Stimulated activated CD4-positive, alpha-beta T cell treated with anti-CD3 and anti-CD28 coated beads, Interleukin-12 subunit alpha, Interleukin-12 subunit beta, amount 100 ng/mL, for 24 hours (primary cell): Measurements from ENCODE around the gene CDNF.

ENCODE experiments used
- DNase-seq, 2 experiments: peaks; one replicate each; pipeline ENCODE4 v3.0.0-alpha.2; 2020; ENCODE audit warnings: low read depth in 2 of 2

Gene CDNF

DNA sequence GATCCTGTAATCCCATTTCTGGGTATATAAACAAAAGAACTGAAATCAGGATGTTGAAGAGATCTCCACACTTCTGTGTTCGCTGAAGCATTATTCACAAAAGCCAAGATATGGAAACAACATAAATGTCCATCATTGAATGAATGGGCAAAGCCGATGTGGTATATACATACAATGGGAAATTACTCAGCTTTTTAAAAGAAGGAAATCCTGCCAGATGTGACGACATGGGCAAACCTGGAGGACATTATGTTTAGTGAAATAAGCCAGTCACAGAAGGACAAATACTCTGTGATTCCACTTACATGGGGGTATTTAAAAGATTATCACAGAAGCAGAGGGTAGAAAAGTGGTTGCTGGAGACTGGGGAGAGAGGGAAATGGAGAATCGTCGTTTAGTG lies 39.2 kb downstream of the CDNF start:
- DNase-seq, result no peak

DNA sequence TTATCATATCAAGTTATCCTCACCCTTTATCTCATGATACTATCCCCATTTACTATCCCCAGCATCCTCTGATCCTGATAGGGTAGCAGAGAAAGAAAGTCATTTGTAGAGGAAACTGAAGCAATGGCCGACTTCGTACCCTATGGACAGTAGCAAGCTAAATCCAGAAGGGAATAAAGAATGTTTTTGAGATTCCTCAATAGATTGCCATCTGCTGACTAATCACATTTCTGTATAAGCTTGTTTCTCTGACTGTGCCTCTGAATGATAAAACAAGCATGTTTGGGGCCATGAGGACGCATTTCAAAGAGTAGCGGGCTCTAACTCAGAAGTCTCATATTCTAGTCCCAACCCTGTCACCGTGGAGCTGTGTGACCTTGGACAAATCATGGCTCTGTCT lies 49.9 kb downstream of the CDNF start:
- no peak for DNase-seq

DNA sequence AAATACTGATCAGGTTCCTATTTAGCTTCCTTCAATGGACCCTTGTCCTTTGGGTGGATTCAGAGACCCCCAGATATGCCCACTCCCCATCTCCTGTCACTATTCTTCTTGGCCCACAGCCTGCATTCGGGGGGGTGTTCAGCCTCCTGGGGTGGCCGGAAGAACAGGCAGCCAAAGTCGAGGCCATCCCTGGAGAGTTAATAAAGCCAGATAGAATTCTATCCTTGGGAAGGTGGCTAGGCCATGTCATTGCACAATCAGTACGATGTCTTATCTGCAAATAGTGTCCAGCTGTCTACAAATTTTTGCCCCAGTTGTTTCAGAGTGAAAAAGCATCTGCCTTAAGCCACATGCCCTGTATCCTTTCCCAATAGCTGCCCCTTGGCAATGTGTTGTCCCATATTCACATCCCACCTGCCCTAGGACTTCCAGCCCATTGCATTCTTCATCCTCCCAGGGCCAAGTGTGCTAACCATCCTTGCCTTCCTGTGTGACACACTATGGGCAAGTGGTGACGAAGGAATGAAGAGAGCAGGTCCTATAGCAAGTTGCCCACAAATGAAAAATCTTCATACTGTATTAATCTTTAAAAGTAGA lies 53.3 kb downstream of the CDNF start:
- DNase-seq, result no peak

DNA sequence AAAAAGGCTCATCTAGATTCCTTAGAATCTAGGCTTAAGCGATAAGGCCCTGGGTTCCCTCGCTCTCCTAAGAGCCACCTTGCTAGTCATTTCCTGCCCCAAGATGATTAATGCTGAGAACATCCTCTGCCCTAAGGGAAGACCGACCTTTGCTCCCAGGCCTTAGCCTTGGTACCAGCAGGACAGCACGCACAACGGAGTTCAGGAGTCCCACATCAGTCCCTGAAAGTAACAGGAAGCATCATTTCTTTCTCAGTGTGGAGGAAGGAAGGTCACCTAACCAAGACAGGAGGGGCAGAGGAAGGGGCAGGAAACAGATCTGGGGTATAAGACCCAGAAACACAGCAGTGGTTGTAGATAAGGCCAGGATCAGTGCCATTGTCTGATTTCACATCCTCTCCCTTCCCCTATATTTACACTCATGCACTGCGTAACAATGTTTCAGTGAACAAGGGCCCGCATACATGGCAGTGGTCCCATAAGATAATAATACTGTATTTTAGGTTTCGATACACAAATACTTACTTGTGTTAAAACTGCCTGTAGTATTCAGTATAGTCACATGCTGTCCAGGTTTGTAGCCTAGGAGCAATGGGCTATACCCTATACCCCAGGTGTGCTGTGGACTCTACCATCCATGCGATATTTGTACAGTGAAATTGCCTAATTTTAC lies 55.0 kb downstream of the CDNF start:
- DNase-seq, result no peak

DNA sequence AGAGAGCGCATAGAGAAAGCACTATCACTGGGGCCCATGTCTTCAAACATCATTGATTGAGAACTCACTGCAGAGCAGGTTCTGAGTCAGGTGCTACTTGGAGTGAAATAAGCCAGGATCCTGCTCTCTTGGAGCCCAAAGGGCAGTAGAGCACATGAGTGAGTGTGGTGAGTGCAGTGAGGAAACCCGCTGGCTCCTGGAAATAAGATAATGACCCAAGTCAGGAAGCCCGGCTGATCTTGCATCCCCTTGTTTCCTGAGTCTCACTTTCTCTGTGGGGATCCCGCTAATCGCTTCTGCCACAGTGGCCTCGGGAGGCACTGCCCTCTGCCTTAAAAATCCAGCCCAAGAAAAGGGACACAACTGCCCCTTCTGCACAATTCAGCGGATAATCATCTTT lies 56.1 kb downstream of the CDNF start:
- no peak for DNase-seq

DNA sequence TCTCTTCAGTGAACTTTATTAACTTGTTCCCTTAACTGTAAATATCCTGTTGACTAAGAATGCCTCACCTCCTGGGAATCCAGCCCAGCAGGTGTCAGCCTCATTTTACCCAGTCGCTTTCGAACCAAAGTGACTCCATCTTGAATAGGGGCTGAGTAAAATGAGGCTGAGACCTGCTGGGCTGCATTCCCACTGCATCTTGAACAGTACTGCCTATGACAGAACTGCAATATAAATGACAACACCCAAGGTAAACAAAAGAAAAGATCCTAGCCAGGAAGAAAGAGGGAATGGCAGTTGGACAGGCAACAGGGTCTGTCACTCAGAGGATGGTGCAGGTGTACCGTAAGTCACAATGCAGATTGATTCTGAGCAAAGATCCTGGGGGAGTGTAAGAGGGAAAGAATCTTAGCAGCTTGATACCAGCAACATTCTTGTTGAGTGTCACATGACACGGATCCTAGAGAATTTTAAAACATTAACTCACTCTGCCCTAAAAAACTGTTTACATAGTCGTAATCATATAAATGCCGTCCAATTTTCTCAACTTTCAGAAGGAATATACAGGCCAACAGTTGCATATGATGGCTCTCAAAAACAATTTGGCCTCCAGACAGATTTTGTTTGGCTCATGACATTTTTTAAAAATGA lies 58.7 kb downstream of the CDNF start:
- DNase-seq, result no peak

DNA sequence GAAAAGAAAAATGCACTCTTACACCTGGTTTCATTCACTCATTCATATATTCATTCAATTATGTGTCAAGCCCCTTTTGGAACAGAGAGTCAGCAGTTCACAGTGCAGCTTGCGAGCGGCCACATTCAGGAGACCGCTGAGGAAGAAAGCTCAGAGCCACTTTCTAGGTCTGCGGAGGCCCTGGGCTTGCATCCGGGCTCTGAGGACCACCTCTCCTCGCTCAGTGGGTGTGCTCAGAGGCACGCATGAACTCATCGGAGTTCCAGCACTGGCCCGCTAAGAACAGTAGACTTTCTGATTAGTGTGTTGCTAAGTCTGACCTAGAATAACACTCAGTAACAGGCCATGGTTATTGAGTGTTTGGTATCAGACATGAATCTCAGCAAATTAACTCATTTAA lies 61.3 kb downstream of the CDNF start:
- DNase-seq, result no peak

DNA sequence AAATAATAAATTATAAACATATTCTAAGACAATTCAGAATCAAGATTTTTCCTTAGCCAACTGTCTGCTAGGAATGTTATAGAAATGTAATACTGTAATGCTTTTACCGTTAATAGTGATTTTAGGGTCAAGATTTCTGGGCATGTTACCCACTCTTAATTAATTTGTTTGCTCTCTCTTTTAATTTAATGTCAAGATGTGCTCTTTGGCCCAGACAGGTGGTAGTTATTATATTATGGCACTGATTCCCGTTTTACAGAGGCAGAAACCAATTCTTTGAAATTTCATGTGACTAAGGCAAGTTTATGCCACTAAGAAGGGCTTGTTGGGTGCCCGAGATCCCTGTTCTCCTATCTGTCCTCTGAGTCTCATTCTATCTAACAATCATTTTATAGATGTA lies 62.2 kb downstream of the CDNF start:
- no peak for DNase-seq

DNA sequence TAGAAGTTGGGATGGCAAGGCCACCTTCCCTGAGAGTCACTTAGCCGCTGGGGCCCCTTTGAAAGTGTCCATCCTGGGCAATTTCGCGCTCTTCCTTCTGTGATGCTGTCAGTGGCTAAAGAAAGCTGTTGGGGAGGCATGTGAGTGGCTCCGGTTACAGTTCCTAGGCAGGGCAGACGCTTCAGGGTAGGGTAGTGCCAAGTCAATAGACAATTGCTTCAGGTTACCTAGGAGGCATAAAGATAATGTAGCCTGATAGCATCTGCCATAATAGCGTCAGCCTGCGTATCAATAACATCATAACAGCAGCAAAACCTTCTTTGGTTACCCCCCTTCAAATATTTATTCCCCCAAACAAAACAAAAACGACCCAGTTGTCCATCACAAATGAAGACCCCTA lies 63.0 kb downstream of the CDNF start, which contains the start of gene FAM107B:
TSS of gene FAM107B (minus strand) at position 101 of the 400 bp plus-strand sequence. CDS start 234 bp downstream, outside the sequence.
- no peak for DNase-seq

DNA sequence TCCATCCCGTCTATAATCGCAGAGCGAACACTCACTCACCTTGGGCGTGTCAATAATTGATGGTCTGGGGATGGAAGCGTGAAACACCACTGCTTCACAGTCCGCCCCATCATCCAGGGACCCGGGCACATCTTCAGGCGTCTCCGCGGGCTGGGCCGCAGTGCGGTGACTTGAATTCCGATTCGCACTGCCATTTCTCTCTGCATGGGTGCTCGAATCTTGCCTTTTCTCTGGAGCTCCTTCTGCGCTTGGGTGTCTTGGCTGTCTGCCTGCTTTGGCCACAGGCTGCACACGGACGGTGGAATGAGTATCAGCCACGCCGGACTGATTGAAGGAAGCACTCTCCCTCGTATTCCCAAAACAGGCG lies 63.6 kb downstream of the CDNF start:
- DNase-seq, result no peak

DNA sequence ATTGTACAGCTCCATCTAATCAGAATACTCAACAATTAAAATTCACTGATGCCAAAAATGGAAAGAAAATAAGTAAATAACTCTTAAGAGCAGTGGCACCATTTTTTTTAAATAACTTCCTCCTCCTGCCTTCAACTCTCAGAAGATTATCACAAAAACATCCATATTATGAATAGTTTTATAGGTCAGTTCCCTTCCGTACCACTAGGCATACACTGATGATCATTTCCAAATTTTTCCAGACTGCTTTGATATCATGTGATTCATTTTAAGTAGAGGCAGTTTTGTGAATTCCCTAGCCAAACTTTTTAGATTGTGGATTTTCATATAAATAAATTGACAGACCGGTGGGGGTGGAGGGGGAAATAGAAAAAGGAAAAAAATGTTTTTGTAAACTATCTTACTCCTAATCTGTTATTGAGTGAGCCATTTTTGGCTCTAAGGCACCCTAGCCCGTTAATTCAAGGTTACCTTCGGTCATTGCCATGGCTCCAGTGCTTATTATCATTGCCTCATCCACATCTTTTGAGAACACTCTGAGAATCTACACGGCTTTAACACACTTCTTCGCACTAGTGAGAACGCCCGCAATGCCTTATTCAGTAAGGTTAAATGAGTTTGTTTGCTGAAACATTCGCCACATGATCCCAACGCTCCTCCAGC lies 64.2 kb downstream of the CDNF start:
- no peak for DNase-seq

DNA sequence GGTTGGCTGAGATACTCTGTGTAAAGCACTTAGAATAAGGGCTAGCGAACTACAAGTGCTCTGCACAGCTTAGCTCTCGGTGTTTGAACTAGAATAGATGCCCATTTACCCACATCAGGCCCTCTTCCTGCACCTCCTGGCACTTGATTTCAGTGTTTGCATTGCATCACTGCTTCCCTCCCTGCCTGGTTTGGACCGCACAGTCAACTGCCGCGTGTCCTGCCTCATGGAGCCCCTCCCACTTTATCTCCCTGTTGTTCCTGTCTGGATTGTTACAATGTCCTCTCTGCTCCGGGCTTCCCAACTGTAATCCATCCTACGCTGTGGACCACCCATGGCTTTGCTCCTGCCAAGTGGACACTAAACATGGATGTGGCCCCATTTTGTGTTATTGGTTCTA lies 65.4 kb downstream of the CDNF start:
- DNase-seq, result no peak

DNA sequence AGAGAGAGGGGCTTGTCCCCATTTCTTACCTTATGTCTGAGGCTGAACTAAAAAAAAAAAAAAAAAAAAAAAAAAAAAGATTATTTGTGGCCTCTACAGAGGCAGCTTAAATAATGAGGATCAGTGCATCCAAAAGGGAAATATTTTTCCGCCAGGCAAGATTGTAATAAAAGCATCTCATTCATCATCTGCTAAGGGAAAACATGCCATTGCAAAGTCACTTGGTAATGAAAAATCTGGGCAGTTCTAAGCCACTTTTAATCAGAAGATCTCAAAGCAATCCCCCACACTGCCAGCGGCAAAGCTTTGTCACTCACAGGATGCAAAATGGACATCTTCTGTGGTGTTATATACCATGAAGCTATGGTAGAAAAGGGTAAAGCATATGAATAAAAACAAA lies 66.9 kb downstream of the CDNF start:
- DNase-seq, result no peak
